Bronchial epithelial cell (primary cell): Measurements from ENCODE around the gene GFAP. TPM values are rescaled to one million over a fixed set of nuclear protein-coding genes. Genes with fewer than 3 reads are reported as not detected.

ENCODE experiments used
- DNase-seq: peaks from one replicate; pipeline ENCODE4 v3.0.0-alpha.2; 2010; ENCODE audit warnings: low read depth
- FAIRE-seq: peaks from 2 replicates; lab custom pipeline; 2011; peaks lifted over from hg19 to GRCh38; lab: Jason Lieb, UNC
- H3K27me3 ChIP-seq: 2 replicates; pipeline ENCODE4 v1.5.1; 2011; ENCODE audit warnings: low read length; ENCODE audit not compliant: control insufficient read depth, insufficient read depth
- H3K36me3 ChIP-seq: 2 replicates; pipeline ENCODE4 v1.5.1; 2011; ENCODE audit warnings: low read length; ENCODE audit not compliant: control insufficient read depth, insufficient read depth
- H3K4me3 ChIP-seq: 2 replicates; pipeline ENCODE4 v1.5.1; 2011; ENCODE audit warnings: mild to moderate bottlenecking, low read depth, low read length, control low read depth
- CTCF ChIP-seq: IDR thresholded peaks from 2 replicates; pipeline ENCODE4 v1.5.1; 2011; ENCODE audit warnings: mild to moderate bottlenecking, moderate library complexity, low read length, control low read depth, inconsistent platforms; ENCODE audit not compliant: insufficient read depth, severe bottlenecking
- total RNA-seq: library from RNA; depleted of rRNA; stranded (reverse); fragments of >200 nt; gene quantifications from 2 replicates; pipeline ENCODE4 v1.2.1, GENCODE V29; 2014

GFAP gene
- not detected in 2 replicates for total RNA-seq

- DNase-seq (no peak), FAIRE-seq (no peak)
- H3K27me3 ChIP-seq = no peaks in the 10 kb centered on the region
- no peak for TF ChIP-seq CTCF
- H3K4me3 ChIP-seq = no peak within 1 kb of the TSS
- no peaks in the 10 kb centered on the region for H3K36me3 ChIP-seq
Observed at GRCh38 chr17:44915321-44915726, at the start of gene GFAP. GFAP (minus strand) TSS chr17:44915500; CDS start chr17:44915486, 14 bp downstream.

- H3K36me3 ChIP-seq = no peaks in the 10 kb centered on the region
- no peak for TF ChIP-seq CTCF
- H3K4me3 ChIP-seq = no peak overlapping the region
- DNase-seq (no peak), FAIRE-seq (no peak)
- H3K27me3 ChIP-seq = peaks cover 16% of the 10 kb centered on the region
Observed at GRCh38 chr17:44961921-44962350, 46.6 kb upstream of the GFAP start.

GRCh38 chr17:44960691-44961090 is 45.4 kb upstream of the GFAP start:
- Histone ChIP-seq H3K36me3 (no peaks in the 10 kb centered on the region), H3K4me3 (no peak overlapping the region), H3K27me3 (peaks cover 5% of the 10 kb centered on the region)
- FAIRE-seq = peak; percentile 13
- TF ChIP-seq CTCF = no peak
- no peak for DNase-seq

GRCh38 chr17:44959821-44960531 is 44.7 kb upstream of the GFAP start:
- TF ChIP-seq CTCF = no peak
- Histone ChIP-seq H3K27me3 (peaks cover 4% of the 10 kb centered on the region), H3K4me3 (no peak overlapping the region), H3K36me3 (no peaks in the 10 kb centered on the region)
- DNase-seq (no peak), FAIRE-seq (no peak)

GRCh38 chr17:44956998-44957981 is 42.0 kb upstream of the GFAP start:
- no peak for FAIRE-seq

More at GRCh38 chr17:44956998-44957981, 42.0 kb upstream of the GFAP start:
- Histone ChIP-seq H3K4me3 (no peak overlapping the region), H3K36me3 (no peaks in the 10 kb centered on the region), H3K27me3 (peaks cover 4% of the 10 kb centered on the region)
- TF ChIP-seq CTCF = no peak
- DNase-seq = no peak
